ENCODE measurements around the gene NAALADL2.

GRCh38 chr3:175312791-175313190 is 453.7 kb downstream of the NAALADL2 start:
- TF ChIP-seq EGR1 (IDR thresholded peaks at IDR 0.05; ENCODE audit: low read depth in 2 of 2), result no peak
- no peak for TF ChIP-seq ATF3 (IDR thresholded peaks at IDR 0.05)
- no peak for TF ChIP-seq YY1 (IDR thresholded peaks at IDR 0.05)
- no peak for TF ChIP-seq RAD21 (IDR thresholded peaks at IDR 0.05)
- no peak for TF ChIP-seq TAF1 (conservative IDR thresholded peaks at IDR 0.05)

Measured in liver (tissue), 2 donors.